Muscle of back (tissue), 11 donors: ENCODE data around the gene LAMA3. TPM values are rescaled to one million over a fixed set of nuclear protein-coding genes. Genes with fewer than 3 reads are reported as not detected.

Experiments used
- DNase-seq, 3 donors: peaks; one replicate each; pipeline versions ENCODE4 v3.0.0 to v3.0.0-alpha.2; 2013
- polyA plus RNA-seq, 10 donors: library from polyadenylated mRNA; unstranded; fragments of 120-200 nt; gene quantifications; one replicate each; pipeline ENCODE4 v1.2.1, GENCODE V29; 2013; ENCODE audit not compliant: insufficient read length in 10 of 10

The LAMA3 gene
- polyA plus RNA-seq, 10 donors = 3.1 to 14.4 (median 4.1) TPM

- no peak for DNase-seq
These were observed 246.6 kb downstream of the LAMA3 start for GRCh38 chr18:23935804-23936203.

GRCh38 chr18:23936381-23936958, 247.2 kb downstream of the LAMA3 start:
- DNase-seq = no peak

- no peak for DNase-seq
These were observed 248.9 kb downstream of the LAMA3 start for GRCh38 chr18:23938043-23938756.

- DNase-seq = no peak
These were observed 249.7 kb downstream of the LAMA3 start for GRCh38 chr18:23938901-23939341.

- DNase-seq = no peak
These were observed 250.1 kb downstream of the LAMA3 start for GRCh38 chr18:23939366-23939765.

GRCh38 chr18:23939896-23940295, 250.6 kb downstream of the LAMA3 start:
- no peak for DNase-seq

- DNase-seq = peak in 2 of 3 donors; percentile 10 to 34
These were observed 252.5 kb downstream of the LAMA3 start for GRCh38 chr18:23941791-23942190.

GRCh38 chr18:23943104-23943503, 253.9 kb downstream of the LAMA3 start:
- DNase-seq = no peak

GRCh38 chr18:23943903-23944624, 254.8 kb downstream of the LAMA3 start:
- peak in 1 of 3 donors; percentile 8 for DNase-seq

- DNase-seq = no peak
These were observed 256.3 kb downstream of the LAMA3 start for GRCh38 chr18:23945416-23946079.

- DNase-seq = no peak
These were observed 260.6 kb downstream of the LAMA3 start for GRCh38 chr18:23949863-23950262.

- DNase-seq = no peak
These were observed 261.4 kb downstream of the LAMA3 start for GRCh38 chr18:23950644-23951043.

- no peak for DNase-seq
These were observed 262.0 kb downstream of the LAMA3 start for GRCh38 chr18:23951206-23951605.

GRCh38 chr18:23953984-23954383, 264.7 kb downstream of the LAMA3 start:
- no peak for DNase-seq

- DNase-seq = no peak
These were observed 267.2 kb downstream of the LAMA3 start for GRCh38 chr18:23956483-23956882.

GRCh38 chr18:23958036-23958435, 268.8 kb downstream of the LAMA3 start:
- peak in 2 of 3 donors; percentile 67 to 70 for DNase-seq

- no peak for DNase-seq
These were observed 274.4 kb downstream of the LAMA3 start for GRCh38 chr18:23963443-23964165.

- DNase-seq = no peak
These were observed 275.3 kb downstream of the LAMA3 start for GRCh38 chr18:23964282-23965238.

- DNase-seq = no peak
These were observed 277.7 kb downstream of the LAMA3 start for GRCh38 chr18:23966909-23967308.

- DNase-seq = no peak
These were observed 278.3 kb downstream of the LAMA3 start for GRCh38 chr18:23967321-23968089.
